GM21423 (cell line): ENCODE results near the gene MEG3.

Experiments
- ATAC-seq: cut with Tn5 transposase; IDR thresholded peaks from one replicate; pipeline ENCODE4 v1.9.1; 2021; ENCODE audit warnings: mild to moderate bottlenecking, moderate library complexity; ENCODE audit not compliant: unreplicated experiment

The MEG3 gene

DNA sequence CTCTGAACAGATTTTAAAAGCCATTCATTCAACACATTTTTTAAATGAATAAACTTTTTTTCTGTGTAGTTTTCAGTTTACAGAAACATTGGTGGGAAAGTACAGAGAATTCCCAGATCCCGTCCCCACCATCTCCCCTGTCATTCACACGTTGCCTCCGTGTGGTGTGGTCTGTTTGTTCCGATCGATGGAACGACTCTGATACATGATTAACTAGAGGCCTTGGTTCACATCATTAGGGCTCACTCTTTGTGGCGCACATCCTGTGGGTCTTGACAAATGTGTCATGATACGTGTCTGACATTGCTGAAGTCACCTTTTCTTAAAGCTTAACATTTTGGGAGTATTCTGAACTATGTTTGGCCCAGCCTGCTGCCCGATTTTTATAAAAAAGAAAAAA is 18.5 kb downstream of the MEG3 start:
- no peak for ATAC-seq

DNA sequence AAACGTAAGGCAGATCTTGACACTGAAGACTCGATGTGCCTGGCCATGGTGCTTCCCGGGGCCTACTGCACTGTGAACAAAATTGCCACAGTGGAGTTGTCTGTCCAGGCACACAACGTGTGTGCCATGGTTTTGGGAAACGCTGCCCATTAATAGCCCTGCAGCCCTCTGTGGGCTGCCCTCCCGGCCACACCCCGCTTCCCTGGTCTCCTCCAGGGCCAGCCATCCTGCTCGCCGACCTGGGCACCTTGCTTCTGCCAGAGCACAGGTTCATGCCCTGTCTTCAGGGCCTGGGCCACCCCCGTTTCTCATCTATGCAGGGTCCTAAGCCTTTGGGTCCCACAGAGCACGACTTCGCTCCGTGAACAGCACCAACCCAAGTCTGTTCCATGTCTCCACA is 18.9 kb downstream of the MEG3 start:
- ATAC-seq: no peak

DNA sequence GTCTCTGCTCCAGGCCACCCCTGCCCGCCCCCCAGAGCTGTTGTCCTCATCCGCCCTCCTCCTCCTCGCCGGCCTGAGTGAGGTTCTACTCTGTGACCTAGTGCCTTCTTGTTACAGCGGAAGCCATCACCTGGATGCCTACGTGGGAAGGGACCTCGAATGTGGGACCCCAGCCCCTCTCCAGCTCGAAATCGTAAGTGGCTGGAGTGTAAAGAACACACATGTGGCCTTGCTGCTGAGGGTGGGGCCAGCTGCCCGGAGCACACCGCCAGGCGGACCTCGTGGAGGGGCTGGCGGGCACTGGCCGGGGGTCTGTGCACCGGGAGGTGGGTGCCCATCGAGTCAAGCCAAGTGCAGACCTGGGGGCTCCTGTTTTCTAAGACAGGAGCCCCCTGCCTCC is 19.4 kb downstream of the MEG3 start:
- no peak for ATAC-seq

- ATAC-seq: no peak
Measured at GRCh38 chr14:100846309-100846859, 20.5 kb downstream of the MEG3 start.

DNA sequence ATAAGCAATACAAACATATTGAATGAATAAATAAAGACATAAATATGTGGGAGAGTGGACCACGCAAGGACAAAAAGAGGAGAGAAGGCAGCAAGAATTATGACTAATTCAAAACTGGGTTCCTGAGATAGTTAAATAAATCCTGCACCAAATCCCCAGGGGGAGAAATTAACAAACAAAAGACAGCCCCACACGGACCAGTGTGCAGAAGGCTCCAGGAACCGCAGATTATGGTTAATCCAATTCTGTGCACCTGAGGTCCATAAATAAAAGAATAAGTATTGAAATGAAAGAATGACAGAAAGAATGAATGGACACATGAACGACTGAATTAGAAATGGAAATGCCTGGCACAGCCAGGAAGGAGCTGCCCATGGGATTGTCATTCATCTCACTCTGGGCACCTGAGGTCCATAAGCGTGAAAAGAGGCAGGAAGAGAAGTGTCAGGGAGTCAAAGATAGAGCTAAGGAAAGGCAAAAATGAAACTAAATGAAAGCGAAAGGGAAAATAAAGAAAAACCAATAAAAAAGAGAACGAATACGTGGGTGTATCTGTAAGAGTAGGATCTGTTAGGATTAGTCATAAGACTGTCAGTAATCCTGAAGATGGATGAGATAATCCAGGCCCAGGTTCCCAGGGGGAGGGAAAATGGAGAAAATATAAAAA is 23.3 kb downstream of the MEG3 start:
- no peak for ATAC-seq

DNA sequence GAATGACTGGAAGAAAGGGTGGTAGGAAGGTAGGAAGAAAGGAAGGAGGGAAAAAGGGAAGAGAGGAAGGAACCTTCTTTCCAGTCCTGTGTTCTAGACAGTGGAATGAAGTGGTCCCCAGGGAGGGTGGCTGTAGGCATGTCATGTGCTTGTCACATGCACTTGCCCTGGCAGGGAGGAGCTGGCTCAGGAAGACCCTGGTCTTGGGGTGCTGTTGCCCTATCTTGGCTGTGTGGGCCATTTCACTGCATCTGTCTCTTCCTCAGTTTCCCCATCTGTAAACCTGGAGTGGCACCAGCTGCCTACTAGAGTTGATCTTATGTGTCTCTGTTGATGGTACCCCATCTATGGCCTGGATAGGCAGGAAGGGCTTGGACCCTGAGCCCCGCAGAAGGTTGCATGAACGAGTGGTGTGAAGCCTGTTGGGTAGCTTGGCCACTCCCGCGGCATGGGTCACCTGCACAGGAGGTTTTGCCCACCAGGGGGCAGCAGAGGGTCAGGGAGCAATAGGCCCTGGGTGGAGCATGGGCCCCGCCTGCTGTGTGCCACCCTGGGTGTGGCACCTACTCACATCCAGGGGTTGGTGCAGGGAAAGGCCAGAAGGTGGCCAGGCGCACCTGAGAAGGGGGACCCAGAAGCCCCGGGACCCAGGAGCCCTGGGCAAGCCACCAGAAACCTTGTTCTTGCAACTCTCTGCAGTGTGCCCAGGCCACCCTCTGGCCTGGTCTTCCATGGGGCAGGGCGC is 25.1 kb downstream of the MEG3 start:
- peak; percentile 66 for ATAC-seq

GRCh38 chr14:100851586-100851916 is 25.6 kb downstream of the MEG3 start:
- ATAC-seq: no peak

- ATAC-seq: no peak
Measured at GRCh38 chr14:100851946-100852620, 26.2 kb downstream of the MEG3 start.

GRCh38 chr14:100854435-100854834 is 28.5 kb downstream of the MEG3 start:
- no peak for ATAC-seq

DNA sequence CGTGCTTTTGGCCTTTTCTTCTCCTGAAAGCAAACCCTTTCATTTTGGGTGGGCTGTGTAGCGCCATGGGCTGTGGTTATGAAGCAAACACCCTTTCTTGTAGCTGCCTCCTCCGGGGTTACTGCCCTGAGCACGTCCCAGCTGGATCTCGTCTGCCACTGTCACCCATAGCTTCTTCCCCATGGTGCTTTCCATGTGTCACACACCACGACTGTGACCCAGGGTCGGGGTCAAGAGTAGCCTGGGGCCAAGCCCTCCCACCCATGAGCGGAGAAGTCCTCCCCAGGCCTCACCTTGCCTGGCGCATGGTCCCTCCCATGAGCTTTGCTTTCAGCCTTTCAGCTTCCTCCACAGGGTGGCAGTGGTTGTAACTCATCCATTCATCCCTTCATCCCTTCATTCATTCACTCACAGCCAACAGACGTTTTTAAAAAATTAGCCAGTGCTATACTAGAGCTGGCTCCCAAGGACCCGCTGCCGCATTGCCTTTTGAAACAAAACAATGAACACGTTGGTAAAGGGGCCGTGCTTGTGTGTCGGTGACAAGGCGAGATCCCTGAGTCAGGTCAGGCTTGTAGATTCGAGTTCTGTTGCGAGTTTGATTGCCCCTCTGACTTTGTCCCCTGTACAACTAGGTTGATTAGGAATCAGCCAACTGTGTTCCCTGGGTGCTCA is 29.5 kb downstream of the MEG3 start:
- no peak for ATAC-seq

DNA sequence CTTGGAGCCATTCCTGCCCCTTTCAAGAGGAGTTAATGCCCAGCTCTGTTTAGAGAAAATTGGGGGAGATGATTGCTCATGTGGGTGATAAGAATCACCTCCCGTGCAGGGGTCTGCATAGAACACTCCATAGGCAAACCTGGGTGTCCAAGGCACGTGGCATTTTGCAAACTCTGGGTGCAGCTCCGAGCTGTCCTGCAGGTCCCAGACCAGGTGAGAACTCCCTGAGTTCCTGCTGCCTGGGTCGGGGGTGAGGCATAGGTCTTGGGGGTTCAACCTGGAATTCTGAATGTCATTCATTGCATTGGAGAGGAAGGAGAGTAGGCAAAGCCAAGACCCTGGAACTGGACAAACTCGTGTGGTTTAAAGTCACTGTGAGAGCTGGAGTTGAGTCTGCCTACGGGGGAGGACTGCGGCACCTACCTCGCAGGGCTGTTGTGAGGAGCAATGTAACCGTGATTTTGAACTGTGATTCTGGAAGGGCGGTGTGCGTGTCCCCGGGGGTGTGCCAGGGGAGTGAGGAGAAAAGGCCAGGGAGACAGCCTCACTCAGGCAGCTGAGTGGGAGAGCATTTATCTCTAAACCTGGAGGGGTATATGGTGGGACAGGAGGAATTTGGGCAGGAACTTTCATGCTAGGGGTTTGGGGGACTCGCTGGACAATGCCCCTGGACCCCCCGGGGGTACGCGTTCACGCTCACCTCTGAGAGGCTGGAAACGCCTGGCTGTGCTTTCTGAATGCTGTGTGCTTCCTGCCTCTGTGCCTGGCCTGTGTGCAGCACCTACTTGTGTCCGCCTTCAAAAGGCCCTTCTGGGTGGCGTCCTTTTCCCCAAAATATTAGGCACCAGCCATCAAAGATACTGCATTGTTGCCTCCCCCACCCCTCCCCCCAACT is 30.4 kb downstream of the MEG3 start:
- ATAC-seq: no peak

- no peak for ATAC-seq
Measured at GRCh38 chr14:100857233-100857922, 31.5 kb downstream of the MEG3 start.

DNA sequence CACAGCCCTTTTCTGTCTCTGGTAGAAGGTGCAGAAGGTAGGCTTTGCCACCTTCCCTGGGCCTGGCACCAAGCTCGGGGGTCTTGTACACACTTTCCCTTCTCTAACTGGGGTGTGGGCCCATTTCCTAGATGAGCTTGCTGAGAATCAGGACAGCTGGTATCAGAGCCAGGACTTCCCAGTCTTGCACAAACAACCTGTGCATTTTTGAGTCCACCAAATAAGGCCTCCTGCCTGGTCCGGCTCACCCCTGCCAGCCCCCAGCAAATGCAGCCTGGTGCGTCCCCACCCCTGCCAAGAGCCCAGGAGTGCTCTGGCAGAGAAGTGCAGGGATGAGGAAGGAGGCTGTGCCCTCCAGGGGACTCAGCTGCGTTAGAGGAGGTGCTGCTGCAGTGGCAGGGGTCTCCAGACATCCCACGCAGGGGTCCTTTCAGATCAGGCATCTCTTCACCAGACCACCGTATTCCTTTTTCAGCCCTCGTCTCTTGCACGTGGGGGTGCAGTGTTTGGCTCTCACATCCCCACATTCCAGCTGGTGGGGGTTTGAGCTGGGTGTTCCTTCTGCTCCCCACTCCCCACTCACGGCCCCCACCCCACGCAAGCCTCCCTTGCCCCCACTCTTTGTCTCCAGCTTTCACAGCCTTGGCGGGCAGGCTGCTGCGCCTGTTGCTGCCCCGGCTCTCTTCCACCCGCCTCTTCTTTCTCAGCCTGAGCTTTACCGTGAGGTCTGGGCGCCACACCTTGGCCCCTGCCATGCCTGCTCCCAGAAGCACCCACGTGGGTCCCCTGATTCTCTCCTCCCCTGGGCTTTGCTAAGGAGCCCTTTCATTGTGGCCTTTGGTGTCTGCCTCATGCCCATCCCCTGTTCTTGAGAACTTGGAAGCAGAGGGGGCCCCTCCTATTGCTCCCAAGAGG is 32.3 kb downstream of the MEG3 start:
- no peak for ATAC-seq

- ATAC-seq: no peak
Measured at GRCh38 chr14:100858838-100859220, 32.9 kb downstream of the MEG3 start.

DNA sequence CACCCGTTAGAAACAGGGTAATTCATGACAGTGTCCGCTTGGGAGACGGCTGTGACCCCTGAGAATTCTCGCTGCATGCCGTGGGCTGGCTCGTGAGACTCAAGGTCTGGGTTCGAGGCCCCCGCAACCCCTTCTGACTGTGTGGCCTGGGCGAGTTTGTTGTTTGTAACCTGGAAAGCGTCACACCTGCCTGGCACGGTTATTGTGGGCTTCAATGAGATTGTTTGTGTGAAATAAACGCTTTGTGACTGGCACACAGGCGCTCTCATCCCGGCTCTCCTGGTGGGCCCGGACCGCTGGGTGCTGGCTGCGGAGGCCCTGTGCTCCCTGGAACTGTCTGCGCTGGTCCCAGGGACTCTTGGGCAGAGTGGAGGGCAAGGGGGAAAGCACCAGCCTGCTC is 33.9 kb downstream of the MEG3 start:
- no peak for ATAC-seq

GRCh38 chr14:100860556-100861187 is 34.8 kb downstream of the MEG3 start:
- no peak for ATAC-seq

DNA sequence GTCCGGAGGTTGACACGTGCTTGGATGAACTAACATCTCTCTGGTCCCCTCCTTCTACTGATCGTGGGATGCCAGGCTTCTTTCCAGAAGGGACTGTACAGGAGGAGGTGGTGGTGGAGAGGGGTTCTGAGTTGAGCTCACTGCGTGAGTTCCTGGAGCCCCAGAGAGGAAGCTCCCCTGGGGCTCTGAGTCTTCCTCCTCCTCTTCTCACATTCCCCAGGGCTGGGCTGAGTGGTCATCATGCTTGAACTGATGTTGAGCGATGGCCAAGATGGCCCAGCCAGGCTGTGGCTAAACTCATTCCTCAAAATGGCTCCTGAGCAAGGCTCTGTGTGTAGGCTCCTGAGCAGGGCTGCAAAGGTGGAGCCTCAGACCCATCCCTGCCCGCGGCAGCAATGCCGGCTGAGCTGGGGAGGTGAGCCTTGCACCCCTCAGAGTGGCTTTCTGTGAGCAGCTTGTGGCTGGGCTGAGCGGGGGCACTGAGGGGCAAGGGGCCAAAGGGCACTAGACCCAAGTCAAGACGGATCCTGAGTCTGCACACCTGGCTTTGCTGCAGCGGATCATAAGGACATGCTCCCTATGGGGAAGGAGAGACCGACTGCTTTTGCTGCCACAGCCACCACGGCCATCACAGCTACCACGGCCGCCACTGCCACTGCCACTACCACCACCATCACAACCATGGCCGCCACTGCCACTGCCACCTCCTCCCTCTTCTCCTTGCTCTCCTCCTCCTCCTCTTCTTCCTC is 35.4 kb downstream of the MEG3 start:
- no peak for ATAC-seq

DNA sequence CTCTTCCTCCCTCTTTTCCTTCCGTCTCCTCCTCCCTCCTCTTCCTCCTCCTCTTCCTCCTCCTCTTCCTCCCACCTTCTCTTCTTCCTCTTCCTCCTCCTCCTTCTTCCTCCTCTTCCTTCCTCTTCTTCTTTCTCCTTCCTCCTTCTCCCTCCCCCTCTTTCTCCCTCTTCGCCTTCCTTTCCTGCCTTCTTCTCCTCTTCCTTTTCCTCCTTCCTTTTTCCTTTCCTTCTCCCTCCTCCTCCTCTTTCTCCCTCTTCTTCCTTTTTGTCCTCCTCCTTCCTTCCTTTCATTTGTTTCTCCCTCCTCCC is 36.0 kb downstream of the MEG3 start:
- ATAC-seq: no peak
